ENCODE measurements around the gene AOAH.

The AOAH gene

GRCh38 chr7:36614959-36615358 is 109.3 kb downstream of the AOAH start:
- Histone ChIP-seq H3K4me3 (ENCODE audit: low read depth in 1 of 2, low read length in 1 of 2) (peak overlapping the region in 1 of 2 experiments; percentile 8), H3K27me3 (no peaks in the 10 kb centered on the region), H3K9me3 (no peaks in the 10 kb centered on the region), H3K36me3 (peaks cover 60% of the 10 kb centered on the region), H3K27ac (peak overlapping the region; percentile 90), H3K4me1 (ENCODE audit: control insufficient read depth in 1 of 2, insufficient read depth in 1 of 2, low read depth in 1 of 2, low read length in 1 of 2) (peaks cover 46 to 53% of the 10 kb centered on the region in 2 experiments)
- no peak for TF ChIP-seq CTCF (IDR thresholded peaks at IDR 0.05)

- H3K36me3 ChIP-seq, result peaks cover 50% of the 10 kb centered on the region
- peak overlapping the region; percentile 19 to 26 for H3K4me3 ChIP-seq (ENCODE audit: low read depth in 1 of 2, low read length in 1 of 2)
- no peaks in the 10 kb centered on the region for H3K27me3 ChIP-seq
- TF ChIP-seq CTCF (IDR thresholded peaks at IDR 0.05), result no peak
- no peaks in the 10 kb centered on the region for H3K9me3 ChIP-seq
- peaks cover 46 to 53% of the 10 kb centered on the region in 2 experiments for H3K4me1 ChIP-seq (ENCODE audit: control insufficient read depth in 1 of 2, insufficient read depth in 1 of 2, low read depth in 1 of 2, low read length in 1 of 2)
- H3K27ac ChIP-seq, result peak overlapping the region; percentile 90
Measured at GRCh38 chr7:36613031-36613614, 111.2 kb downstream of the AOAH start.

- TF ChIP-seq CTCF (IDR thresholded peaks at IDR 0.05), result no peak
- Histone ChIP-seq H3K27ac (peak overlapping the region; percentile 90), H3K4me3 (ENCODE audit: low read depth in 1 of 2, low read length in 1 of 2) (no peak overlapping the region), H3K4me1 (ENCODE audit: control insufficient read depth in 1 of 2, insufficient read depth in 1 of 2, low read depth in 1 of 2, low read length in 1 of 2) (peaks cover 46 to 62% of the 10 kb centered on the region in 2 experiments), H3K9me3 (no peaks in the 10 kb centered on the region), H3K27me3 (no peaks in the 10 kb centered on the region), H3K36me3 (peaks cover 51% of the 10 kb centered on the region)
Measured at GRCh38 chr7:36611703-36612102, 112.6 kb downstream of the AOAH start.

- peaks cover 26 to 52% of the 10 kb centered on the region in 2 experiments for H3K4me1 ChIP-seq (ENCODE audit: control insufficient read depth in 1 of 2, insufficient read depth in 1 of 2, low read depth in 1 of 2, low read length in 1 of 2)
- H3K27me3 ChIP-seq, result no peaks in the 10 kb centered on the region
- peak overlapping the region; percentile 52 for H3K27ac ChIP-seq
- TF ChIP-seq CTCF (IDR thresholded peaks at IDR 0.05), result no peak
- H3K4me3 ChIP-seq (ENCODE audit: low read depth in 1 of 2, low read length in 1 of 2), result no peak overlapping the region
- H3K9me3 ChIP-seq, result no peaks in the 10 kb centered on the region
- peaks cover 45% of the 10 kb centered on the region for H3K36me3 ChIP-seq
Measured at GRCh38 chr7:36607721-36608095, 116.6 kb downstream of the AOAH start.

GRCh38 chr7:36606976-36607720 is 117.1 kb downstream of the AOAH start:
- H3K27me3 ChIP-seq, result no peaks in the 10 kb centered on the region
- H3K27ac ChIP-seq, result peak overlapping the region; percentile 52
- no peak overlapping the region for H3K4me3 ChIP-seq (ENCODE audit: low read depth in 1 of 2, low read length in 1 of 2)
- H3K9me3 ChIP-seq, result no peaks in the 10 kb centered on the region
- H3K4me1 ChIP-seq (ENCODE audit: control insufficient read depth in 1 of 2, insufficient read depth in 1 of 2, low read depth in 1 of 2, low read length in 1 of 2), result peaks cover 26 to 52% of the 10 kb centered on the region in 2 experiments
- no peak for TF ChIP-seq CTCF (IDR thresholded peaks at IDR 0.05)
- H3K36me3 ChIP-seq, result peaks cover 45% of the 10 kb centered on the region
